Central memory CD8-positive, alpha-beta T cell (primary cell): ENCODE measurements around the gene FSCN2.

Experiments
- ATAC-seq: fragments of 150-1000 bp; cut with Tn5 transposase; replicated peaks from 2 replicates; pipeline ENCODE4 v1.10.0; 2022; ENCODE audit warnings: mild to moderate bottlenecking, moderate FRiP score, moderate number of reproducible peaks; ENCODE audit not compliant: poor library complexity, severe bottlenecking; ENCODE audit errors: extremely low read depth
- DNase-seq, 2 donors: peaks; one replicate each; pipeline ENCODE4 v3.0.0; 2021; ENCODE audit warnings: low spot score in 2 of 2
- H3K27ac Mint-ChIP-seq: one replicate; pipeline ENCODE4 v1.8.0; 2022; ENCODE audit warnings: low read depth, mild to moderate bottlenecking, moderate library complexity, mixed read lengths
- H3K27me3 Mint-ChIP-seq: one replicate; pipeline ENCODE4 v1.8.0; 2022; ENCODE audit warnings: mixed read lengths
- H3K36me3 Mint-ChIP-seq: one replicate; pipeline ENCODE4 v1.8.0; 2022; ENCODE audit warnings: mild to moderate bottlenecking, moderate library complexity, mixed read lengths; ENCODE audit not compliant: insufficient read depth
- H3K4me1 Mint-ChIP-seq: one replicate; pipeline ENCODE4 v1.8.0; 2022; ENCODE audit warnings: mixed read lengths
- H3K4me3 Mint-ChIP-seq: one replicate; pipeline ENCODE4 v1.8.0; 2022; ENCODE audit warnings: mild to moderate bottlenecking, moderate library complexity, mixed read lengths
- H3K9me3 Mint-ChIP-seq: one replicate; pipeline ENCODE4 v1.8.0; 2022; ENCODE audit warnings: mixed read lengths

FSCN2 gene

DNA sequence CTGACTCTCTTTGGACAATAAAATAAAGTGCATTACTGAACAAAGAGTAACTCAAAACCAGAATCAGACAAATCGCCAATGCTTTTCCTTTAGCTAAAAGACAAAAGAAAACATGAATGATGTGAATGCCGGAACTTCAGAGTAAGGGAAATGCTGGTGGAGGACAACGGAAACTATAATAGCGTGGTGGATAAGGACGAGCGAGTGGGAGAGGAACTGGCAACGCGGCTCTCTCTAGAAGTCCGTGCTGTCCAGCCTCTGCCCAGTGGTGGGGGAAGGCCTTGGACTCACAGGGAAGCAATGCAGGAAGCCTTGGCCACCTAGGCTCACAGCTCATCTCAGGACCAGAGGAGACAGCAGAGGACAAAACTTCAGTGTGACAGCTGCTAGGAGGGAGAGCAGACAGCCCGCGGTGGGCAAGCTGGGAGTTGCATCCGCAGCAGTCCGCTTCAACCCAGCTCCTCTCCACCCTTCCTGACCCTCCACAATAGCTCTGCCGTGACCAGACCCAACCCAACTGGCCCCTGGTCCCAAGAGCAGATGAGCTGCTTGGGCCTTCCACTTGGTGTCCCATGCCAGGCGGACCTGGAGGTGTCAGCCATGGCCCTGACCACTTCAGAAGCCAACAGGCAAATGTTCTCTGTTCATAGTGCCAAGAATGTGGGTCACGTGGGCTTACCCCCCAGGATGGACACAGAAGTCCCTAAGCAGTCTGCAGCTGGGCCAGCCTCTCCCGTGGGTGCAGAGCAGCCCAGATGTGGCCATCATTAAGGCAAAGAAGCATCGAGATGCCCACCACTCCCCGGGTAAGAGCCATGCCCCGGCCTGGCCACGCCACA lies 29.3 kb downstream of the FSCN2 start:
- H3K27me3 Mint-ChIP-seq = no peaks in the 10 kb centered on the region
- H3K27ac Mint-ChIP-seq = no peak overlapping the region
- peaks cover 26% of the 10 kb centered on the region for H3K36me3 Mint-ChIP-seq
- H3K9me3 Mint-ChIP-seq = no peaks in the 10 kb centered on the region
- no peak for DNase-seq
- no peak overlapping the region for H3K4me3 Mint-ChIP-seq
- peaks cover 16% of the 10 kb centered on the region for H3K4me1 Mint-ChIP-seq
- ATAC-seq = no peak

DNA sequence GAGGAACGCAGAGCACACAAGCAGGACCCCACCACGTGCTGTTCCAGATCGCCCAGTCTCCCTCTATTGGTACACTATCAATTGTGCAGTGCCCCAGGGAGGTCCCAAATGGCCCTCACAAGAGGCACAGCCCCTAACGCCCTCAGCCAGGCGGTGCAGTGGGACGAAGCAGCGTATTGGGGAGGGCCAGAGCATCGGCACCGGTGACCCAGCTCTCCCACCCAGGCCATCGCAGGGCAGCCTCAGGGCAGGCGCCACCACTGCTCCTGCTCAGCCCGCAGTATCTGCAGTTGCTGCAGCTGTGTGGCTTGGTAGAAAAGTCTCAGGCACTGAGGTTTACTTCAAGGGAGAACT lies 29.9 kb downstream of the FSCN2 start:
- Mint-ChIP-seq H3K27ac (no peak overlapping the region), H3K4me1 (peaks cover 13% of the 10 kb centered on the region), H3K4me3 (no peak overlapping the region), H3K9me3 (no peaks in the 10 kb centered on the region), H3K36me3 (peaks cover 24% of the 10 kb centered on the region), H3K27me3 (no peaks in the 10 kb centered on the region)
- no peak for ATAC-seq
- no peak for DNase-seq

DNA sequence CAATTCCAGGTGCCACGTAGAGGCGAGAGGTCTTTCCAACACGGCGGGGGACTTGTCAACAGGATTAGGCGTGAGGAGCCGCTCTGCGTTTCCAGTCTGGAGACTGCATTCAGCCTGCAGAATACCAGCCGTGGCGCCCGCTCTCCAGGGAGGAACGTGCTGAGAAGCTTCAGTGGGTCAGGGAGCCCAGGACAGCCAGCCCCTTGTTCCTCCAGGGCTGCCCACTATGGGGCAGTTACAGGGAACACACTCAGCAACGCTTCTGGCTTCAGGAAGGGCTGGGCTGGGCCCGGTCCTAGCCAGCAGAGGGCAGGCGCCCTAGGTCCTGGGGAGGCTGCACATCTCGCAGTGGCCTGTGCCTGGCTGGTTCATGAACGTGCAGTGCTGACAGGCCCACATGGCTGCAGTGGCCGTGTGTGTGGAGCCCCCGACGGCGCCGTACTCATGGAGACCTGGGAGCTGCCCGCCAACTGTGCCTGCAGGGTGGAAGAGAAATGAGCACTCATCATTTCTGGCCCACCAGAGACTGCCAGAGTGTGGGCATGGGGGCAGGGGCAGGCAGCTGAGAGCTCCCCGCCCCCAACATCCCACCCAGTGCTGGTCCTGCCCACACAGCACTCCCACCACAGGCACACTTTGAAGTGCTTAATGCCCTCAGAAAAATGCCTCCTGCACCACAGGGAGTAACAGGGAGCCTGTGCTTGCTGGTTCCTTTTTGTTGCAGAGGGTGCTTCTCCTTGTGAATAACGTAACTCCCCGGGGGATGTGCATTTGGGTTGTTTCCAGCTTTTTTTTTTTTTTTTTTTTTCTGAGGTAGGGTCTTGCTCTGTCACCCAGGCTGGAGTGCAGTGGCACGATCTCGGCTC lies 31.0 kb downstream of the FSCN2 start:
- DNase-seq (no peak), ATAC-seq (no peak)
- Mint-ChIP-seq H3K27ac (no peak overlapping the region), H3K27me3 (no peaks in the 10 kb centered on the region), H3K9me3 (no peaks in the 10 kb centered on the region), H3K4me3 (no peak overlapping the region), H3K4me1 (peaks cover 2% of the 10 kb centered on the region), H3K36me3 (peaks cover 23% of the 10 kb centered on the region)

DNA sequence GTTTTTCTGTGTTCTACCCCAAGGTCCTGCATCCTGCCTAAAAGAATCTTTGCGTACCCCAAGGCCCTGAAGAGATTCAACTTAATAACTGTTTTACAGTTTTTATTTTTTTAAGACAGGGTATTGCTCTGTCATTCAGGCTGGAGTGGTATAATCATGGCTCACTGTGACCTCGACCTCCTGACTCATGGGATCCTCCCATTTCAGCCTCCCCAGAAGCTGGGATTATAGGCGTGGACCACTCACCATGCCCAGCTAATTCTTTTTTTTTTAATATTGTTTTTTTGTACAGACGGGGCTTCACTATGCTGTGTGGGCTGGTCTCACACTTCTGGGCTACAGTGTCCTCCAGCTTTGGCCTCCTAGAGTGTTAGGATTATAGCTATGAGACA lies 33.3 kb downstream of the FSCN2 start:
- H3K27me3 Mint-ChIP-seq = no peaks in the 10 kb centered on the region
- H3K9me3 Mint-ChIP-seq = no peaks in the 10 kb centered on the region
- DNase-seq = no peak
- ATAC-seq = no peak
- H3K4me1 Mint-ChIP-seq = no peaks in the 10 kb centered on the region
- peaks cover 34% of the 10 kb centered on the region for H3K36me3 Mint-ChIP-seq
- no peak overlapping the region for H3K4me3 Mint-ChIP-seq
- no peak overlapping the region for H3K27ac Mint-ChIP-seq

DNA sequence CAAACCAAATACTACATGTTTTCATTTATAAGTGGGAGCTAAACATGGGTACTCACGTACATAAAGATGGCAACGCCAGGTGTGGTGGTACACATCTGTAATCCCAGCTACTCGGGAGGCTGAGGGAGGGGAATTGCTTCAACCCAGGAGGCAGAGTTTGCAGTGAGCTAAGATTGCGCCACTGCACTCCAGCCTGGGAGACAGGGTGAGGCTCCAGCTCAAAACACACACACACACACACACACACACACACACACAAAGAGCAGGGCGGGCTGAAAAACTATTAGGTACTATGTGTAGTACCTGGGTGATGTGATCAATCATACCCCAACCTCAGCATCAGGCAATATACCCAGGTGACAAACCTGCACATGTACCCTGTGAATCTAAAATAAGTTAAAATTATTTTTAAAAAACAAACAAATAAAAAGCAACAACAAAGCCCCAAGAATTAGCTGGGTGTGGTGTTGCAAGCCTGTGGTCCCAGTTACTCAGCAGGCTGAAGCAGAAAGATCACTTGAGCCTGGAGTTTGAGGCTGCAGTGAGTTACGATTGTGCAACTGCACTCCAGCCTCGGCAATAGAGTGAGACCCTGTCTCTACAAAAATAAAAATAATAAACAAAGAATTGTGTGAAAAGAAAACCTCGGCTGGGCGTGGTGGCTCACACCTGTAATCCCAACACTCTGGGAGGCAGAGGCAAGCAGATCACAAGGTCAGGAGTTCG lies 35.8 kb downstream of the FSCN2 start:
- no peaks in the 10 kb centered on the region for H3K4me1 Mint-ChIP-seq
- H3K4me3 Mint-ChIP-seq = no peak overlapping the region
- no peaks in the 10 kb centered on the region for H3K27me3 Mint-ChIP-seq
- no peak overlapping the region for H3K27ac Mint-ChIP-seq
- ATAC-seq (no peak), DNase-seq (no peak)
- H3K9me3 Mint-ChIP-seq = no peaks in the 10 kb centered on the region
- H3K36me3 Mint-ChIP-seq = peaks cover 48% of the 10 kb centered on the region

GRCh38 chr17:81564778-81565177 lies 36.6 kb downstream of the FSCN2 start:
- H3K9me3 Mint-ChIP-seq = no peaks in the 10 kb centered on the region
- H3K27ac Mint-ChIP-seq = no peak overlapping the region
- no peaks in the 10 kb centered on the region for H3K4me1 Mint-ChIP-seq

DNA sequence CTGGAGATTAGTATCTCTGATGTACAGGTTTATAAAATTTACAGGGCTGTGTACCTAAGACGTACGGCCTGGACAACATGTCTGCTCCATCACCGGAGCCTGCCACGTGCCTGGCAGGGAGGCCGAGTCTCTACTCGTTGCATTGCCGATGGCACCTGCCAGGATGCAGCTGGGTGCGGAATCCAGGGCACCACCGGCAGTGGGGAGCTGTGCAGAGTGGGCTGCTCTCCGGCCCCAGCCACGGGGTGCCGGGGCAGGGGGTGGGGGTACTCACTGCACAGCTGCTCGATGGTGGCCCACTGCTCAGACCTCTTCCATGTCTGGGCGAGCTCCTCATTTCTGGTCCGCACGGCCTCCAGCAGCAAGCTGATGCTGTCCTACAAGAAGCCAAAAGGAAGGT lies 37.1 kb downstream of the FSCN2 start:
- ATAC-seq (no peak), DNase-seq (no peak)
- Mint-ChIP-seq H3K36me3 (peaks cover 51% of the 10 kb centered on the region), H3K4me3 (no peak overlapping the region), H3K4me1 (no peaks in the 10 kb centered on the region), H3K27me3 (no peaks in the 10 kb centered on the region), H3K27ac (no peak overlapping the region), H3K9me3 (no peaks in the 10 kb centered on the region)

More at GRCh38 chr17:81564778-81565177, 36.6 kb downstream of the FSCN2 start:
- ATAC-seq (no peak), DNase-seq (no peak)
- Mint-ChIP-seq H3K4me3 (no peak overlapping the region), H3K36me3 (peaks cover 52% of the 10 kb centered on the region), H3K27me3 (no peaks in the 10 kb centered on the region)

DNA sequence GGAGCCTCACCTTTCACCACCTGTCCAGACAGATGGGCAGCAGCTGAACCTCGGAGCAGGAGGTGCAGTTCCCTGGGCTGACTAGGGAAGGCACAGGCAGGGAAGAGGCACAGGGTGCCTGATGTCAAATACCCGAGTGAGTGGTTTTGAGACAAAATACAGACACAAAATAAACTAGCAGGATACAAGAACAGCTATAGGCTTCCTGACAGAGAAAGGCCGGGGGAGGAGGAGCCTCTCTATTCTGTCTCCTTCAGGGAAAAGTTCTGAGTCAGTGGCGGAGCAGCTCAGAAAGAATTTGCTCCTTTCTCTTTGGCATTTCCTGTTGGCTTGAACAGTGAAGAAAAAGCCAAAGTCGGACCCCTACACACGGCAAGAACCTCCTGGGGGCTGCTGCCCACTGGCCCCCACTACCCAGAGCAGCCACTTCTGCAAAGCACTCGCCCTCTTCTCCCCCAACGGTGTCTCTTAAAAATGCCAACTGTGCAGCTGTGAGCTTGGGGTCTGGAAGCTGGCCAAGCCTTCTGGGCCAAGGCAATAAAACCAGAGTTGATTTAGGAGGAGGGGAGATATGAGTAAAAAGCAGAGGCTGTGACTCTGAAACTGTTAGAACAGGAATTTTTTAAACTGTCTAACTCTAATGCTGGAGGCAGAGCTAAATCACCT lies 38.4 kb downstream of the FSCN2 start:
- no peaks in the 10 kb centered on the region for H3K9me3 Mint-ChIP-seq
- H3K36me3 Mint-ChIP-seq = peaks cover 50% of the 10 kb centered on the region
- peak overlapping the region; percentile 62 for H3K27ac Mint-ChIP-seq
- H3K27me3 Mint-ChIP-seq = no peaks in the 10 kb centered on the region
- DNase-seq = no peak
- no peaks in the 10 kb centered on the region for H3K4me1 Mint-ChIP-seq
- no peak overlapping the region for H3K4me3 Mint-ChIP-seq
- no peak for ATAC-seq

- ATAC-seq (no peak), DNase-seq (no peak)
- H3K36me3 Mint-ChIP-seq = peaks cover 47% of the 10 kb centered on the region
- H3K4me3 Mint-ChIP-seq = no peak overlapping the region
- H3K27me3 Mint-ChIP-seq = no peaks in the 10 kb centered on the region
- H3K9me3 Mint-ChIP-seq = no peaks in the 10 kb centered on the region
- no peaks in the 10 kb centered on the region for H3K4me1 Mint-ChIP-seq
- no peak overlapping the region for H3K27ac Mint-ChIP-seq
Measured at GRCh38 chr17:81567191-81567590, 39.0 kb downstream of the FSCN2 start.

DNA sequence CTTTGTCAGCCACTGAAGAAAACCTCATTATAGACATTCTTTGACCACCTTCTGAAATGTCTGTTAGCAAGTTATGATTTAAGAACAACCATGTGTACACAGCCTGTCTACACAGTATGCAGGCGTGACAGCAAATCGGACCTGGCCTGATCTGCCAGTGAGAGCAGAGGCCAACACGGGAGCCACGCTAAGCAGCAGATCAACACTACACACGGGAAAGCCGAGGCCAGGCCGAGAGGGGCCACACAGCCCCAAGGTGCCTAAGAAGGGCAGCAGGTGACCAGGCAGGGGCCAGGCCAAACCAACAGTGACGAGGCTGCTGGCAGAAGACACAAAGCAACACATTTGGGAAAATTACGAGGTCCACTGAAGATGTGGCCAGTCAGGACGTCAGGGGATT lies 40.2 kb downstream of the FSCN2 start:
- H3K4me3 Mint-ChIP-seq = no peak overlapping the region
- no peaks in the 10 kb centered on the region for H3K27me3 Mint-ChIP-seq
- H3K36me3 Mint-ChIP-seq = peaks cover 43% of the 10 kb centered on the region
- H3K27ac Mint-ChIP-seq = peak overlapping the region; percentile 46
- H3K4me1 Mint-ChIP-seq = no peaks in the 10 kb centered on the region
- H3K9me3 Mint-ChIP-seq = no peaks in the 10 kb centered on the region
- ATAC-seq (no peak), DNase-seq (no peak)

DNA sequence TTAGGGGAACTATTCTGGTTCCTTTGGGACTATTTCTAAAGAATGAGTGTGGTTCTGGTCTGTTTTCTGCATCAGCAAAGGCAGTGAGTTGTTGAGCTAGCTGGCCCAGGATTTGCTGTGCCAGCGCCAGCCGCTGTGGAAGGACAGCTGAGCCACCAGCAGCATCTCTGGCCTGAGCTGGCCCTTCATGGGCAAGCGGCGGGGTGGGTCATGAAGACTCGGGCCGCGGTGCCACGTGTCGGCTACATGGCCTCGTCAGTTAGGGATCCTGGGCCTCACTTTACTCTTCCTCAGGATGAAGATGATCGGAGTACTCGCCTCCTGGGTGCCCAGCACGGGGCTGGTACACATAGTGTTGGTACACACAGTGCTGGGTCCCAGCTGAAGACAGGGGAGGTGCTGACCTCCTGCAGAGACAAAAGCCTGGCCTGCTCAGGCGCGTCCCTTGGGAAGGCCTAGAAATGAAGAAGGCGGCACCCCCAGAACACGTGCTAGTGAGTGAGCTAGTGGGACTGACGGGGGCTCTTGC lies 41.9 kb downstream of the FSCN2 start:
- H3K36me3 Mint-ChIP-seq = peaks cover 39% of the 10 kb centered on the region
- no peak overlapping the region for H3K4me3 Mint-ChIP-seq
- no peaks in the 10 kb centered on the region for H3K27me3 Mint-ChIP-seq
- no peak overlapping the region for H3K27ac Mint-ChIP-seq
- no peak for DNase-seq
- H3K4me1 Mint-ChIP-seq = no peaks in the 10 kb centered on the region
- no peak for ATAC-seq
- no peaks in the 10 kb centered on the region for H3K9me3 Mint-ChIP-seq

DNA sequence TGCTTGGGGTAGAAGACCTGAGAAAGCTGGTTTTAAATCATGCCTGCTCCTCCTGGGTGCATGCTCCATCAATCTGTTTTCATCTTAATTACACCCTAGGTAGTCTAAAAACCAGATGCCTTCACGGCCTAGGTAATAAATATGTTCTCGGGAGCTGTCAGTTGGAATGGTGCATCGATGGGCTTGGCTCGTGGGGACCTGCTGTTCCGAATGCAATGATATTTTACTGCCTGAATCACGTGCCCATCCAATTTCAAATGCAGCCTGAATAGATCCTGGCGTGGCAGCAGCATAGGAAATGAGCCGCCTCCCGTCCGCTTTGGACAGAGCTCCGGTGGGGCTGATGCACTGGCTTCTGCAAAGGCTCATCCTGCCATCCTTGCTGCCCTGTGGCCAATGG lies 42.8 kb downstream of the FSCN2 start:
- H3K4me1 Mint-ChIP-seq = no peaks in the 10 kb centered on the region
- H3K4me3 Mint-ChIP-seq = no peak overlapping the region
- no peaks in the 10 kb centered on the region for H3K27me3 Mint-ChIP-seq
- ATAC-seq = no peak
- H3K27ac Mint-ChIP-seq = no peak overlapping the region
- peaks cover 35% of the 10 kb centered on the region for H3K36me3 Mint-ChIP-seq
- H3K9me3 Mint-ChIP-seq = no peaks in the 10 kb centered on the region
- DNase-seq = no peak
